ENCODE measurements around the gene CARD9. TPM values are rescaled to one million over a fixed set of nuclear protein-coding genes. Genes with fewer than 3 reads are reported as not detected.
"Not testable (repeated sequence)": the region's sequence is repeated elsewhere in the genome, so short reads cannot be mapped to it uniquely, and the experiment has no call there.

Gene CARD9
- total RNA-seq, 1 donor from 2014 or later = 1.6 TPM

DNA sequence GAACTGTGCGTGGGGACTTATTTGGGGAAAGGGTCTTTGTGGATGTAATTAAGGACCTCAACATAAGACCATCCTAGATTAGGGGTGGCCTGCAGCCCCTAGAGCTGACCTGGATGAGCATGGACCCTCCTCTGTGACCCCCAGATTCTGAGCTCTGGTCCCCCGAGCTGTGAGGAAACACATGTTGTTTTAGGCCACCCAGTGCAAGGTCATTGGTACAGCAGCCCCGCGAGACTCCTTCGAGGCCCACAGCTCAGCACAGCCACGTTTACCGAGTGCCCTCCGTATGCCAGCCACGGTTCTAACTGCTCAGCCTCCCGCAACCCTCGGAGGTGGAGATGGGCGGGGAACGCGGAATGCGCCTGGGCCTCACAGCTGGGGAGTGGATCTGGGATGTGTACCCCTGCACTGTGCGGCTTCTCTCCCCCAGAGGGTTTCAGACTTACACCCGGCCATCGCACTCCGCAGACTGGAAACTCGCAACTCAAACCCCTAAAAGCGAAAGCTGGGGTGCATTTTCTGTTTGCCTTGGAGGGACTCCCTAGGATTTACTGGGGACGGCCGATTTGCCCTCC, 50.6 kb downstream of the CARD9 start:
- H3K9me3 Mint-ChIP-seq (ENCODE audit: low read depth) = peaks cover 5% of the 10 kb centered on the region

DNA sequence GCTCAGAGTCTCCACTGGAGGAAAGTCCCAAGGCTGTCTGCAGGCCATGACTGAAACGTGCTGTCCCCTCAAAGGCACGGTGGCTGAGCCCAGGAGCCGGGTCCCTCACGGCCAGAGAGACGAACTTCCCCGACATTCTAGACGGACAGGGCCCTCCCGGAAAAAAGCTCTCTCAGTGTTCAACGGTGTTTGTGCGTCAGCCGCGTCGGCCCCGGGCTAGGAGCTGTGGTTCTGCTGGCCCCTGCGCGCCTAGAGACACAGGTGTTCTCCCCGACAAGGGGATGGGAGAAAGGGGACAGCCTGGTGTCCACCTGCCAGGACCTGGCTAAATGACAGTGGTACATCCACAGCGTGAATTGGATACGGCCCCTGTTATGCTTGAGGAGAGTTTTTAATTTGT, 51.9 kb downstream of the CARD9 start:
- Mint-ChIP-seq H3K27ac (no peak overlapping the region), H3K27me3 (peaks cover 2% of the 10 kb centered on the region), H3K4me1 (ENCODE audit: low read depth) (peaks cover 2% of the 10 kb centered on the region), H3K36me3 (ENCODE audit: insufficient read depth) (no peaks in the 10 kb centered on the region), H3K4me3 (ENCODE audit: low read depth) (no peak overlapping the region), H3K9me3 (ENCODE audit: low read depth) (peaks cover 5% of the 10 kb centered on the region)
- DNase-seq (ENCODE audit: low spot score, unreplicated experiment) = no peak
- TF ChIP-seq CTCF (IDR thresholded peaks at IDR 0.05; ENCODE audit: unreplicated experiment) = no peak

More for the DNA sequence above, 50.6 kb downstream of the CARD9 start:
- no peak for DNase-seq (ENCODE audit: low spot score, unreplicated experiment)
- H3K27me3 Mint-ChIP-seq = peaks cover 2% of the 10 kb centered on the region
- no peak overlapping the region for H3K27ac Mint-ChIP-seq
- peaks cover 2% of the 10 kb centered on the region for H3K4me1 Mint-ChIP-seq (ENCODE audit: low read depth)
- no peaks in the 10 kb centered on the region for H3K36me3 Mint-ChIP-seq (ENCODE audit: insufficient read depth)
- no peak for TF ChIP-seq CTCF (IDR thresholded peaks at IDR 0.05; ENCODE audit: unreplicated experiment)
- no peak overlapping the region for H3K4me3 Mint-ChIP-seq (ENCODE audit: low read depth)

DNA sequence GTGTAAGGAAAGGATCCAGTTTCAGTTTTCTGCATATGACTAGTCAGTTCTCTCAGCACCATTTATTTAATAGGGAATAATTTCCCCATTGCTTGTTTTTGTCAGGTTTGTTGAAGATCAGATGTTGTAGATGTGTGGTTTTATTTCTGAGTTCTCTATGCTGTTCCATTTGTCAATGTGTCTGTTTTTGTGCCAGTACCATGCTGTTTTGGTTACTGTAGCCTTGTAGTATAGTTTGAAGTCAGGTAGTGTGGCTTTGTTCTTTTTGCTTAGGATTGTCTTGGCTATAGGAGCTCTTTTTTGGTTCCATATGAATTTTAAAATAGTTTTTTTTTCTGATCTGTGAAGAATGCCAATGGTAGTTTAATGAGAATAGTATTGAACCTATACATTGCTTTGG, 52.5 kb downstream of the CARD9 start:
- not testable (repeated sequence) for DNase-seq (ENCODE audit: low spot score, unreplicated experiment); H3K27me3 Mint-ChIP-seq; H3K4me3 Mint-ChIP-seq (ENCODE audit: low read depth); H3K4me1 Mint-ChIP-seq (ENCODE audit: low read depth); H3K27ac Mint-ChIP-seq; H3K36me3 Mint-ChIP-seq (ENCODE audit: insufficient read depth); H3K9me3 Mint-ChIP-seq (ENCODE audit: low read depth)

- not testable (repeated sequence) for H3K27me3 Mint-ChIP-seq; H3K36me3 Mint-ChIP-seq (ENCODE audit: insufficient read depth); H3K4me1 Mint-ChIP-seq (ENCODE audit: low read depth); DNase-seq (ENCODE audit: low spot score, unreplicated experiment); H3K4me3 Mint-ChIP-seq (ENCODE audit: low read depth)
- Mint-ChIP-seq H3K9me3 (ENCODE audit: low read depth) (peaks cover 17% of the 10 kb centered on the region), H3K27ac (peak overlapping the region; percentile 7)
Observed at GRCh38 chr9:136319955-136320354, 53.5 kb downstream of the CARD9 start.

GRCh38 chr9:136319244-136319643, 54.2 kb downstream of the CARD9 start:
- H3K27ac Mint-ChIP-seq; H3K27me3 Mint-ChIP-seq; H3K4me1 Mint-ChIP-seq (ENCODE audit: low read depth); DNase-seq (ENCODE audit: low spot score, unreplicated experiment); H3K36me3 Mint-ChIP-seq (ENCODE audit: insufficient read depth); H3K4me3 Mint-ChIP-seq (ENCODE audit: low read depth): not testable (repeated sequence)
- peaks cover 22% of the 10 kb centered on the region for H3K9me3 Mint-ChIP-seq (ENCODE audit: low read depth)

- H3K4me3 Mint-ChIP-seq (ENCODE audit: low read depth) = no peak overlapping the region
- TF ChIP-seq CTCF (IDR thresholded peaks at IDR 0.05; ENCODE audit: unreplicated experiment) = no peak
- peaks cover 22% of the 10 kb centered on the region for H3K9me3 Mint-ChIP-seq (ENCODE audit: low read depth)
- H3K27me3 Mint-ChIP-seq = peaks cover 2% of the 10 kb centered on the region
- H3K36me3 Mint-ChIP-seq (ENCODE audit: insufficient read depth) = no peaks in the 10 kb centered on the region
- no peak for DNase-seq (ENCODE audit: low spot score, unreplicated experiment)
- H3K27ac Mint-ChIP-seq = no peak overlapping the region
- no peaks in the 10 kb centered on the region for H3K4me1 Mint-ChIP-seq (ENCODE audit: low read depth)
Observed at GRCh38 chr9:136318776-136319241, 54.7 kb downstream of the CARD9 start.

GRCh38 chr9:136318111-136318775, 55.2 kb downstream of the CARD9 start:
- H3K27ac Mint-ChIP-seq = no peak overlapping the region
- no peak for DNase-seq (ENCODE audit: low spot score, unreplicated experiment)
- no peak overlapping the region for H3K4me3 Mint-ChIP-seq (ENCODE audit: low read depth)
- peaks cover 2% of the 10 kb centered on the region for H3K27me3 Mint-ChIP-seq
- peaks cover 22% of the 10 kb centered on the region for H3K9me3 Mint-ChIP-seq (ENCODE audit: low read depth)
- H3K36me3 Mint-ChIP-seq (ENCODE audit: insufficient read depth) = no peaks in the 10 kb centered on the region
- no peak for TF ChIP-seq CTCF (IDR thresholded peaks at IDR 0.05; ENCODE audit: unreplicated experiment)
- no peaks in the 10 kb centered on the region for H3K4me1 Mint-ChIP-seq (ENCODE audit: low read depth)

Data from progenitor cell of endocrine pancreas (in vitro differentiated cells).